ENCODE measurements around the gene SLC35B4. TPM values are rescaled to one million over a fixed set of nuclear protein-coding genes. Genes with fewer than 3 reads are reported as not detected.

SLC35B4 gene
- total and polyA plus RNA-seq, 2 experiments from 2014 or later, result 13.7 to 18.8 TPM

GRCh38 chr7:134280508-134280907 lies 36.2 kb downstream of the SLC35B4 start:
- H4K20me1 ChIP-seq (ENCODE audit: insufficient read depth, poor library complexity, severe bottlenecking), result no peaks in the 10 kb centered on the region
- 91% methylated on average over 2 of the region's 2 CpGs for WGBS (ENCODE audit: low lambda C conversion rate, missing lambda C conversion rate)
- no peak overlapping the region for H3K27ac ChIP-seq
- TF ChIP-seq EZH2phosphoT487 (IDR thresholded peaks at IDR 0.05; ENCODE audit: low read depth, severe bottlenecking, unreplicated experiment) (no peak), EZH2 (IDR thresholded peaks at IDR 0.05; ENCODE audit: borderline replicate concordance) (no peak), CTCF (IDR thresholded peaks at IDR 0.05; ENCODE audit: poor library complexity) (no peak)
- H2AFZ ChIP-seq, result no peak overlapping the region
- no peak overlapping the region for H3K4me3 ChIP-seq
- no peaks in the 10 kb centered on the region for H3K36me3 ChIP-seq (replicated peaks; ENCODE audit: insufficient read depth, low read depth)
- no peaks in the 10 kb centered on the region for H3K9me3 ChIP-seq (ENCODE audit: low read depth)
- H3K27me3 ChIP-seq, result peaks cover 6% of the 10 kb centered on the region
- H3K9me2 ChIP-seq (replicated peaks; ENCODE audit: insufficient read depth), result no peaks in the 10 kb centered on the region
- no peak for DNase-seq (ENCODE audit: low spot score)
- H3K79me2 ChIP-seq, result no peaks in the 10 kb centered on the region
- H3K4me1 ChIP-seq (ENCODE audit: insufficient read depth), result no peaks in the 10 kb centered on the region
- no peak overlapping the region for H3K4me2 ChIP-seq

GRCh38 chr7:134279898-134280297 lies 36.8 kb downstream of the SLC35B4 start:
- Histone ChIP-seq H3K27me3 (peaks cover 6% of the 10 kb centered on the region), H3K27ac (no peak overlapping the region), H3K9me3 (ENCODE audit: low read depth) (no peaks in the 10 kb centered on the region), H3K4me2 (no peak overlapping the region), H3K9me2 (replicated peaks; ENCODE audit: insufficient read depth) (no peaks in the 10 kb centered on the region), H3K36me3 (replicated peaks; ENCODE audit: insufficient read depth, low read depth) (no peaks in the 10 kb centered on the region), H4K20me1 (ENCODE audit: insufficient read depth, poor library complexity, severe bottlenecking) (no peaks in the 10 kb centered on the region), H3K79me2 (no peaks in the 10 kb centered on the region), H3K4me3 (no peak overlapping the region), H2AFZ (no peak overlapping the region), H3K4me1 (ENCODE audit: insufficient read depth) (no peaks in the 10 kb centered on the region)
- no peak for DNase-seq (ENCODE audit: low spot score)
- no peak for TF ChIP-seq CTCF (IDR thresholded peaks at IDR 0.05; ENCODE audit: poor library complexity)
- no peak for TF ChIP-seq EZH2phosphoT487 (IDR thresholded peaks at IDR 0.05; ENCODE audit: low read depth, severe bottlenecking, unreplicated experiment)
- no peak for TF ChIP-seq EZH2 (IDR thresholded peaks at IDR 0.05; ENCODE audit: borderline replicate concordance)

GRCh38 chr7:134279336-134279735 lies 37.4 kb downstream of the SLC35B4 start:
- Histone ChIP-seq H3K27me3 (peaks cover 6% of the 10 kb centered on the region), H3K36me3 (replicated peaks; ENCODE audit: insufficient read depth, low read depth) (no peaks in the 10 kb centered on the region), H3K9me3 (ENCODE audit: low read depth) (no peaks in the 10 kb centered on the region), H3K79me2 (no peaks in the 10 kb centered on the region), H3K27ac (no peak overlapping the region), H3K4me3 (no peak overlapping the region), H3K4me1 (ENCODE audit: insufficient read depth) (no peaks in the 10 kb centered on the region), H3K9me2 (replicated peaks; ENCODE audit: insufficient read depth) (no peaks in the 10 kb centered on the region), H4K20me1 (ENCODE audit: insufficient read depth, poor library complexity, severe bottlenecking) (no peaks in the 10 kb centered on the region), H2AFZ (no peak overlapping the region), H3K4me2 (no peak overlapping the region)
- TF ChIP-seq CTCF (IDR thresholded peaks at IDR 0.05; ENCODE audit: poor library complexity) (no peak), EZH2 (IDR thresholded peaks at IDR 0.05; ENCODE audit: borderline replicate concordance) (no peak), EZH2phosphoT487 (IDR thresholded peaks at IDR 0.05; ENCODE audit: low read depth, severe bottlenecking, unreplicated experiment) (no peak)
- no peak for DNase-seq (ENCODE audit: low spot score)
- 83% methylated on average over 3 of the region's 3 CpGs for WGBS (ENCODE audit: low lambda C conversion rate, missing lambda C conversion rate)
